Endothelial cell of umbilical vein (primary cell): ENCODE measurements around the gene SCARF2. TPM values are rescaled to one million over a fixed set of nuclear protein-coding genes. Genes with fewer than 3 reads are reported as not detected.

Experiments used
- BruUV-seq: library from RNA; stranded (reverse); fragments of 400-500 nt; replicated peaks from 2 replicates; lab custom pipeline; 2021; lab: Mats Ljungman, UMichigan
- CTCF ChIA-PET: fragments of 300-600, 350-600 bp; sonication (Branson Sonifier 250); formaldehyde crosslinking; loops from one replicate; lab custom pipeline; 2021; ENCODE audit warnings: antibody characterized with exemption, inconsistent platforms; lab: Charles Lee
- POLR2A ChIA-PET: fragments of 300-600, 350-600 bp; sonication (Branson Sonifier 250); formaldehyde crosslinking; loops from one replicate; lab custom pipeline; 2021; ENCODE audit warnings: antibody characterized with exemption, inconsistent platforms; lab: Charles Lee
- DNase-seq: peaks from one replicate; pipeline ENCODE4 v3.0.0-alpha.2; 2011; ENCODE audit warnings: low read depth, low spot score
- FAIRE-seq: peaks from 2 replicates; lab custom pipeline; 2011; peaks lifted over from hg19 to GRCh38; lab: Jason Lieb, UNC
- H2AFZ ChIP-seq: 2 replicates; pipeline ENCODE4 v1.6.0; 2012; ENCODE audit warnings: low read depth, low read length, control low read depth, inconsistent platforms
- H3K27ac ChIP-seq: 2 replicates; pipeline ENCODE4 v1.5.1; 2011; ENCODE audit warnings: low read depth, mild to moderate bottlenecking, control low read depth, low read length, moderate library complexity; ENCODE audit not compliant: insufficient read depth
- H3K27me3 ChIP-seq, 2 experiments: 2 replicates each; pipeline versions ENCODE4 v1.6.0 to v1.6.1; 2011; ENCODE audit warnings: low read length in 2 of 2, mixed read lengths in 1 of 2; ENCODE audit not compliant: control insufficient read depth in 2 of 2, insufficient read depth in 2 of 2
- H3K36me3 ChIP-seq, 2 experiments: 2 replicates in 1 of 2; 3 replicates in 1 of 2; pipeline ENCODE4 v1.5.1; 2011; ENCODE audit warnings: low read length in 2 of 2, mild to moderate bottlenecking in 1 of 2, moderate library complexity in 1 of 2; ENCODE audit not compliant: control insufficient read depth in 2 of 2, insufficient read depth in 2 of 2; ENCODE audit errors: extremely low read depth in 1 of 2
- H3K4me1 ChIP-seq: 3 replicates; pipeline ENCODE4 v1.5.1; 2011; ENCODE audit warnings: mild to moderate bottlenecking, low read length; ENCODE audit not compliant: control insufficient read depth, insufficient read depth; ENCODE audit errors: extremely low read depth
- H3K4me2 ChIP-seq: 2 replicates; pipeline ENCODE4 v1.6.1; 2011; ENCODE audit warnings: low read length, control low read depth, mixed read lengths; ENCODE audit not compliant: insufficient read depth
- H3K4me3 ChIP-seq, 3 experiments: fragments of 200-600 bp in 1 of 3; sonication (generic), shearing (Covaris generic) in 1 of 3; replicated peaks in 1 of 3; 2 replicates each; pipeline ENCODE4 v1.5.1; 2011 to 2016; ENCODE audit warnings: control low read depth in 3 of 3, low read length in 3 of 3, mild to moderate bottlenecking in 2 of 3, inconsistent platforms in 1 of 3, low read depth in 1 of 3, moderate library complexity in 1 of 3; ENCODE audit not compliant: insufficient read depth in 1 of 3
- H3K79me2 ChIP-seq: 2 replicates; pipeline ENCODE4 v1.6.0; 2012; ENCODE audit warnings: low read length, inconsistent platforms; ENCODE audit not compliant: control insufficient read depth, insufficient read depth
- H3K9ac ChIP-seq: replicated peaks from 2 replicates; pipeline ENCODE3; 2011; ENCODE audit warnings: low read length, control low read depth; ENCODE audit not compliant: insufficient read depth; ENCODE audit errors: extremely low read depth
- H3K9me1 ChIP-seq: replicated peaks from 3 replicates; pipeline ENCODE4 v1.6.0; 2011; ENCODE audit warnings: mild to moderate bottlenecking, low read length; ENCODE audit not compliant: control insufficient read depth, insufficient read depth; ENCODE audit errors: extremely low read depth
- H3K9me3 ChIP-seq: replicated peaks from 2 replicates; pipeline ENCODE4 v1.5.1; 2012; ENCODE audit warnings: low read length, inconsistent platforms; ENCODE audit not compliant: control insufficient read depth, insufficient read depth
- H4K20me1 ChIP-seq: replicated peaks from 2 replicates; pipeline ENCODE3; 2011; ENCODE audit warnings: mild to moderate bottlenecking, low read length; ENCODE audit not compliant: control insufficient read depth, insufficient read depth; ENCODE audit errors: extremely low read depth
- FOS ChIP-seq: IDR thresholded peaks from 2 replicates; pipeline ENCODE4 v1.6.1; 2011; ENCODE audit warnings: mild to moderate bottlenecking, low read length, moderate library complexity, borderline replicate concordance; ENCODE audit not compliant: insufficient read depth
- GATA2 ChIP-seq: IDR thresholded peaks from 2 replicates; pipeline ENCODE4 v1.7.0; 2011; ENCODE audit warnings: low read depth, mild to moderate bottlenecking, moderate library complexity, mixed read lengths, low read length; ENCODE audit not compliant: insufficient read length, insufficient read depth
- JUN ChIP-seq: IDR thresholded peaks from 2 replicates; pipeline ENCODE4 v1.6.1; 2011; ENCODE audit warnings: borderline replicate concordance, low read depth; ENCODE audit not compliant: insufficient read length, insufficient read depth
- MYC ChIP-seq: IDR thresholded peaks from one replicate; pipeline ENCODE4 v1.6.1; 2011; ENCODE audit warnings: mild to moderate bottlenecking, low read depth, low read length
- POLR2A ChIP-seq: IDR thresholded peaks from 2 replicates; pipeline ENCODE4 v1.6.1; 2012; ENCODE audit warnings: low read depth, mild to moderate bottlenecking, control low read depth, low read length
- dilution Hi-C: fragments of 300-500 bp; cut with MboI; formaldehyde crosslinking; loops from one replicate; pipeline ENCODE4 v1.15.0; 2019; ENCODE audit warnings: low sequenced_read_pairs; ENCODE audit not compliant: extremely low pct_ligation_motif_present
- intact Hi-C: fragments of 100-400 bp; cut with micrococcal nuclease; formaldehyde crosslinking; loops from one replicate; pipeline ENCODE4 v1.10.0; 2022
- polyA plus RNA-seq, 4 experiments: library from polyadenylated mRNA; depleted of rRNA in 3 of 4; stranded (reverse) in 3 of 4; unstranded in 1 of 4; fragments of >200 nt; gene quantifications; 2 replicates each; pipeline versions ENCODE4 v1.2.1 to v1.2.3, GENCODE V29; 2011 to 2012; ENCODE audit warnings: missing spikeins in 1 of 4
- total RNA-seq: library from RNA; stranded (reverse); gene quantifications from 2 replicates; pipeline ENCODE4 v1.2.3, GENCODE V29; 2021
- TF ChIP-seq, protein P1 (sequence below): IDR thresholded peaks from 2 replicates; pipeline ENCODE4 v1.6.1; 2011; ENCODE audit not compliant: insufficient read depth, insufficient read length
- TF ChIP-seq, protein P2 (sequence below), 2 donors: IDR thresholded peaks; 1 replicate in 1 of 2; 2 replicates in 1 of 2; pipeline ENCODE4 v1.5.1; 2011; ENCODE audit warnings: low read length in 2 of 2, mild to moderate bottlenecking in 2 of 2, moderate library complexity in 2 of 2, control low read depth in 1 of 2, inconsistent platforms in 1 of 2, low read depth in 1 of 2; ENCODE audit not compliant: insufficient read depth in 1 of 2; ENCODE audit errors: extremely low read depth in 1 of 2

Gene SCARF2
- total and polyA plus RNA-seq, 2 donors (not counting 3 experiments of a cell fraction or from before 2014, with no cell fraction given) = 15.7 to 20.1 TPM

DNA sequence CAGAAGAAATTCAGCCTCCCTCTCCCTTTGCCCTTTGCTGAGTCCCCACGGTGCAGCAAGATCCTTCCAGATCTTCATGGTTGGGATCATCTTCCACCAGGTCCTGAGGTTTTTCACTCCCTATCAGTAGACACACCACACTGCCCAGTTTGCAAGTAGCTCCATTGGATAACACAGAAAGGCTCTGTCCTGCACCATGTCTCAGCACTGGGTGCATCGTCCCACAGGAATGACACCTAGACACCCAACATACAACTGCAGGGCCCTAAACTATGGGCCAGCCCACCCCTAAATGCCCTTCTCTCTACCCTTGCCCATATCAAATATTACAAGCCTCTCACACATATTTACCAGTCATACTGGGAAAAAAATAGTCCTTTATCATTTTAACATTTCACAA lies 48.6 kb upstream of the SCARF2 start:
- no peaks in the 10 kb centered on the region for H3K79me2 ChIP-seq
- H3K9ac ChIP-seq = no peak overlapping the region
- ChIA-PET POLR2A (no interaction called here), CTCF (interaction anchor here (0.7 kb wide), 1 partner anchor 9 kb away, joined by 4 read pairs; no protein-coding TSS in a partner anchor)
- FAIRE-seq (no peak), DNase-seq (no peak)
- H3K4me3 ChIP-seq = no peak overlapping the region
- TF ChIP-seq, protein P1, sequence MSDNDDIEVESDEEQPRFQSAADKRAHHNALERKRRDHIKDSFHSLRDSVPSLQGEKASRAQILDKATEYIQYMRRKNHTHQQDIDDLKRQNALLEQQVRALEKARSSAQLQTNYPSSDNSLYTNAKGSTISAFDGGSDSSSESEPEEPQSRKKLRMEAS = no peak
- TF ChIP-seq GATA2 = no peak
- TF ChIP-seq, protein P2, sequence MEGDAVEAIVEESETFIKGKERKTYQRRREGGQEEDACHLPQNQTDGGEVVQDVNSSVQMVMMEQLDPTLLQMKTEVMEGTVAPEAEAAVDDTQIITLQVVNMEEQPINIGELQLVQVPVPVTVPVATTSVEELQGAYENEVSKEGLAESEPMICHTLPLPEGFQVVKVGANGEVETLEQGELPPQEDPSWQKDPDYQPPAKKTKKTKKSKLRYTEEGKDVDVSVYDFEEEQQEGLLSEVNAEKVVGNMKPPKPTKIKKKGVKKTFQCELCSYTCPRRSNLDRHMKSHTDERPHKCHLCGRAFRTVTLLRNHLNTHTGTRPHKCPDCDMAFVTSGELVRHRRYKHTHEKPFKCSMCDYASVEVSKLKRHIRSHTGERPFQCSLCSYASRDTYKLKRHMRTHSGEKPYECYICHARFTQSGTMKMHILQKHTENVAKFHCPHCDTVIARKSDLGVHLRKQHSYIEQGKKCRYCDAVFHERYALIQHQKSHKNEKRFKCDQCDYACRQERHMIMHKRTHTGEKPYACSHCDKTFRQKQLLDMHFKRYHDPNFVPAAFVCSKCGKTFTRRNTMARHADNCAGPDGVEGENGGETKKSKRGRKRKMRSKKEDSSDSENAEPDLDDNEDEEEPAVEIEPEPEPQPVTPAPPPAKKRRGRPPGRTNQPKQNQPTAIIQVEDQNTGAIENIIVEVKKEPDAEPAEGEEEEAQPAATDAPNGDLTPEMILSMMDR (IDR thresholded peaks at IDR 0.05; ENCODE audit: extremely low read depth in 1 of 2, insufficient read depth in 1 of 2, low read depth in 1 of 2, low read length in 2 of 2) = no peak
- no peak for TF ChIP-seq MYC
- no peak for TF ChIP-seq POLR2A
- TF ChIP-seq JUN = no peak
- TF ChIP-seq FOS = no peak
- no peaks in the 10 kb centered on the region for H3K4me1 ChIP-seq
- H3K9me3 ChIP-seq = no peaks in the 10 kb centered on the region
- H3K27me3 ChIP-seq = no peaks in the 10 kb centered on the region
- H2AFZ ChIP-seq = no peak overlapping the region
- dilution Hi-C loops (no loop called here), intact Hi-C loops (no loop called here)
- no peaks in the 10 kb centered on the region for H3K9me1 ChIP-seq
- no peak overlapping the region for H3K27ac ChIP-seq
- no TSS peak for BruUV-seq
- H3K4me2 ChIP-seq = no peak overlapping the region
- H4K20me1 ChIP-seq = peaks cover 2% of the 10 kb centered on the region
- H3K36me3 ChIP-seq = peaks cover 0 to 4% of the 10 kb centered on the region in 2 experiments
